ENCODE data around the gene CCNK. TPM values are rescaled to one million over a fixed set of nuclear protein-coding genes. Genes with fewer than 3 reads are reported as not detected.

CCNK gene
- total RNA-seq, 1 donor from 2014 or later, result 21.9 TPM

DNA sequence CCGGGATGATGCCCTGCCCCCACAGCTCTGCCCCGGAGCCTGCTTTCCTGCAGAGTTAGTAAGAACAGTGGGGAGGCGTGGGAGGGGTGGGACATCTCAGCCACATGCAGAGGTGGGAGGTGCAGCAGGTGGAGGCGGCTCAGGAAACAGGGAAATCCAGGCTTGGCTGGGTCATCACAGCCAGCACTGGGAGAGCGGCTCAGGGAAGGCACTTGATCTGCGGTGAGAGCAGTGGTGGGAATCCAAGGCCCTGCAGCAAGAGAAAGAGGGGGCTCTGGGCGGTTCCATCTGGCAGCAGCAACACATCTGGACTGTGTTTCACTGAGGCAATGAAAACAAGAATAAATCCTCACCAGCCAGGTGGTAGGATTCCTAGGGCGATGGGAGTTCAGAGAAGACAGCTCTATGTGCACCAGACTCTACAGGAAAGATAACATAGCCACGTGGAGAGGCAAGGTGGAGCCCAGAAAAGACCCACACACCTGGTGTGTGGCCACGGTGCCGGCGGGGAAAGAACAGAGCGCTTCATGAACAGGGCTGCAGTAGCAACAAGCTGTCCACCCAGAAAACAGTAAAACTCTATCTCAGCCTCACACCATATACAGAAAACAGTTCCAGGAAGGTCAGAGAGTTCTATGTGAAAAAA, 65.1 kb downstream of the CCNK start:
- DNase-seq (ENCODE audit: low read depth), result no peak
- no peak overlapping the region for H3K4me3 ChIP-seq (ENCODE audit: low read depth, low read length)
- no peaks in the 10 kb centered on the region for H3K36me3 ChIP-seq (ENCODE audit: control insufficient read depth, insufficient read depth, low read length)
- TF ChIP-seq, protein P1, sequence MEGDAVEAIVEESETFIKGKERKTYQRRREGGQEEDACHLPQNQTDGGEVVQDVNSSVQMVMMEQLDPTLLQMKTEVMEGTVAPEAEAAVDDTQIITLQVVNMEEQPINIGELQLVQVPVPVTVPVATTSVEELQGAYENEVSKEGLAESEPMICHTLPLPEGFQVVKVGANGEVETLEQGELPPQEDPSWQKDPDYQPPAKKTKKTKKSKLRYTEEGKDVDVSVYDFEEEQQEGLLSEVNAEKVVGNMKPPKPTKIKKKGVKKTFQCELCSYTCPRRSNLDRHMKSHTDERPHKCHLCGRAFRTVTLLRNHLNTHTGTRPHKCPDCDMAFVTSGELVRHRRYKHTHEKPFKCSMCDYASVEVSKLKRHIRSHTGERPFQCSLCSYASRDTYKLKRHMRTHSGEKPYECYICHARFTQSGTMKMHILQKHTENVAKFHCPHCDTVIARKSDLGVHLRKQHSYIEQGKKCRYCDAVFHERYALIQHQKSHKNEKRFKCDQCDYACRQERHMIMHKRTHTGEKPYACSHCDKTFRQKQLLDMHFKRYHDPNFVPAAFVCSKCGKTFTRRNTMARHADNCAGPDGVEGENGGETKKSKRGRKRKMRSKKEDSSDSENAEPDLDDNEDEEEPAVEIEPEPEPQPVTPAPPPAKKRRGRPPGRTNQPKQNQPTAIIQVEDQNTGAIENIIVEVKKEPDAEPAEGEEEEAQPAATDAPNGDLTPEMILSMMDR (IDR thresholded peaks at IDR 0.05; ENCODE audit: insufficient read depth, low read length, poor library complexity, severe bottlenecking), result no peak
- H3K27me3 ChIP-seq (ENCODE audit: control insufficient read depth, insufficient read depth, low read length), result no peaks in the 10 kb centered on the region

DNA sequence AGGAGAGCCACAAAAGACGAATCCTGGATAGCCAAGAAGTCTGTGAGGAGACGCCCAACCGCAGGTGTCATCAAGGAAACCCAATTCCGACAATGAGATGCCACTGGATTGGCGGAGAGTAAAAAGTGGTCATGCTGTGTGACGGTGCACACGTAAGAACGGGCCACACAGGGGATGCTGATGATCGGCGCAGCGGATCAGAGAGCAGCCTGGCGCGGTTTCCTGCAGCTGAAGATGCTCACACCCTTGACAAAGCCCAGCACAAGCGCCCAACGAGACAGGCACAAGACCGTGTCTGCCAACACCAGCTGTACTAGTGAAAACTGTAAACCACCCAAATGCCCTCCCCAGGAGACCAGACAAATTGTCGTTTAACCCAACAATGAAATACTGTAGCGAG, 67.0 kb downstream of the CCNK start:
- DNase-seq (ENCODE audit: low read depth), result no peak
- H3K27me3 ChIP-seq (ENCODE audit: control insufficient read depth, insufficient read depth, low read length), result no peaks in the 10 kb centered on the region
- no peaks in the 10 kb centered on the region for H3K36me3 ChIP-seq (ENCODE audit: control insufficient read depth, insufficient read depth, low read length)
- TF ChIP-seq, protein P1 (IDR thresholded peaks at IDR 0.05; ENCODE audit: insufficient read depth, low read length, poor library complexity, severe bottlenecking), result no peak
- H3K4me3 ChIP-seq (ENCODE audit: low read depth, low read length), result no peak overlapping the region

DNA sequence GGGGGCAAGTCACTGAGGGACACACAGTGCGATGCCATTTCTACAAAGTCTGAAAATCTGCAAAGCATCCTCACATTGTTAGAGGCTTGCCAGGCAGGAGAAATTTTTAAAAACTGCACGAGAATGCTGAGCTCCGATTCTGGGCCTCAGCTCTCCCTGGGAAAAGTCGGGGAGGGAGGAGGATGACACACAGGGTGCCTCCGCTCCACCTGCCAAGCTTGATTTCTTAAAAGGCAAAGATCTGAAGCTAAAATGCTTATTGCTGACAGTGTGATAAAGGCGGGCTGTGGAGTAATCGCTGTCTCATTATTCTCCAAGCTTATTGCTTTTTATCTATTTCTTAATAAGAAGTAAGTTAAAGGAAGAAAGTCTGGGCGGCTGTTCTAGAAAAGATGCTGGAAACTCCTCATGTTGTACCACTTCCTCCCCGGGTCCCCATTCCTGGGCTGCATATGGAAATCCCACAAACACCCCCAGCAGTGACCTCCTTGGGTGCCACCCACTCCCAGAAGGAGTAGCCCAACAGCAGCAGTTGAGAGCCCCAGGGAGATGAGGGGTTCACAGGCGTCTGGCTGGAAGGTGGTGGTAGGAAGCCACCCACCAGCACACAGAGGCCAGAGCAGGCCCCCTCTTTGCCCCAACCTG, 67.8 kb downstream of the CCNK start:
- no peaks in the 10 kb centered on the region for H3K27me3 ChIP-seq (ENCODE audit: control insufficient read depth, insufficient read depth, low read length)
- H3K4me3 ChIP-seq (ENCODE audit: low read depth, low read length), result no peak overlapping the region
- H3K36me3 ChIP-seq (ENCODE audit: control insufficient read depth, insufficient read depth, low read length), result no peaks in the 10 kb centered on the region
- no peak for DNase-seq (ENCODE audit: low read depth)
- TF ChIP-seq, protein P1 (IDR thresholded peaks at IDR 0.05; ENCODE audit: insufficient read depth, low read length, poor library complexity, severe bottlenecking), result no peak

DNA sequence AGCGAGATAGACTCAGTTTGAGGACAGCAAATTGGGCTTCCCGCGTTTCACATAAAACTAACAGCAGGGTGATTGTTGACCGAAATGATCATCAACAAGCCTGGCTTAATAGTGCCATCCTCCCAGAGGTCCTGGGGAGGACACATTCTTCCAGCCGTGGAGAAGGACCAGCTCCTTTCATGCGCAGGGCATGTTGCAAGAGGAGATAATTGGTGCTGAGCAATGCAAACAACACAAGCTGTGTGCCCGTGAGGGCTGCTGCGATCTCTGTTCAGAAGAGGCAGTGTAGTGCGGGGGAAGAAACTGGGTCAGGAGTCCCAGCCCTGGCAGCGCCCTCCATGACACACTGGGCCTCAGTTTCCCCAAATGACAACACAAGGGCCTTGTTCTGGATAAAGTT, 68.5 kb downstream of the CCNK start:
- TF ChIP-seq, protein P1 (IDR thresholded peaks at IDR 0.05; ENCODE audit: insufficient read depth, low read length, poor library complexity, severe bottlenecking), result no peak
- no peak overlapping the region for H3K4me3 ChIP-seq (ENCODE audit: low read depth, low read length)
- H3K36me3 ChIP-seq (ENCODE audit: control insufficient read depth, insufficient read depth, low read length), result no peaks in the 10 kb centered on the region
- DNase-seq (ENCODE audit: low read depth), result no peak
- no peaks in the 10 kb centered on the region for H3K27me3 ChIP-seq (ENCODE audit: control insufficient read depth, insufficient read depth, low read length)

DNA sequence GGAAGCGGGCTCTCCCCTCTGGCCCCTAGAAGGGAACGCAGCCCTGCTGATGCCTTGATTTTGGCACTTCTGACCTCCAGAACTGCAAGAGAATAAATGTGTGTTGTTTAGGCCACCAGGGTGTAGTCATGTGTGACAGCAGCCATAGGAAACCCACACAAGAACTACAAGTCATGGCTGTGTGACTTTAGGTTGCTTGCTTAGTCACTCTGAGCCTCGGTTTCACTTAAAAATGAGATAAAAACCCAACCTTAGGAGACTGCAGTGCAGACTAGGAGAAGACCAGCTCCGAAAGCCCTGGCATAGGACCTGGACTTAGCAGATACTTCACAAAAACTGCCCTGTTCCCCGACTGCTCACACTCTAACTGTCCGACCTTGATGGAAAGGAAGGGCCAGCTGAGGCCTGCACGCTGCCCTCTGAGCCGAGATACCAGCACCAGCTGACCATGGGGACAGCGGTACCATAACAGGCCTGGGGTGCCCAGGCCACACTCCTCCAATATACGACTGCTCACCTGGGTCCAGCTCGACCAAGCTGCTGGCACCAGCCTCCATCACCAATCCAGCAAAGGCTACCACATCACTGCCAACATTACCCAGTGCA, 69.3 kb downstream of the CCNK start:
- Histone ChIP-seq H3K4me3 (ENCODE audit: low read depth, low read length) (no peak overlapping the region), H3K36me3 (ENCODE audit: control insufficient read depth, insufficient read depth, low read length) (no peaks in the 10 kb centered on the region), H3K27me3 (ENCODE audit: control insufficient read depth, insufficient read depth, low read length) (no peaks in the 10 kb centered on the region)
- TF ChIP-seq, protein P1 (IDR thresholded peaks at IDR 0.05; ENCODE audit: insufficient read depth, low read length, poor library complexity, severe bottlenecking), result no peak
- DNase-seq (ENCODE audit: low read depth), result no peak

Measured in kidney epithelial cell (primary cell).